GM19043 (cell line): ENCODE results near the gene TTC14.
"Not testable (repeated sequence)": the region's sequence is repeated elsewhere in the genome, so short reads cannot be mapped to it uniquely, and the experiment has no call there.

Experiments used
- ATAC-seq: cut with Tn5 transposase; IDR thresholded peaks from one replicate; pipeline ENCODE4 v1.9.1; 2021; ENCODE audit warnings: low read depth; ENCODE audit not compliant: unreplicated experiment

Gene TTC14

GRCh38 chr3:180601688-180602666, at the start of gene TTC14:
TSS of gene TTC14 (plus strand) at chr3:180602163. CDS start at chr3:180602262, 99 bp downstream.
- peak; percentile 95 for ATAC-seq

GRCh38 chr3:180563406-180563805, 38.6 kb upstream of the TTC14 start:
- ATAC-seq: no peak

- ATAC-seq: no peak
Observed at GRCh38 chr3:180564676-180565075, 37.3 kb upstream of the TTC14 start.

GRCh38 chr3:180570238-180570637, 31.7 kb upstream of the TTC14 start:
- no peak for ATAC-seq

GRCh38 chr3:180571831-180572598, 29.9 kb upstream of the TTC14 start:
- peak; percentile 83 for ATAC-seq

DNA sequence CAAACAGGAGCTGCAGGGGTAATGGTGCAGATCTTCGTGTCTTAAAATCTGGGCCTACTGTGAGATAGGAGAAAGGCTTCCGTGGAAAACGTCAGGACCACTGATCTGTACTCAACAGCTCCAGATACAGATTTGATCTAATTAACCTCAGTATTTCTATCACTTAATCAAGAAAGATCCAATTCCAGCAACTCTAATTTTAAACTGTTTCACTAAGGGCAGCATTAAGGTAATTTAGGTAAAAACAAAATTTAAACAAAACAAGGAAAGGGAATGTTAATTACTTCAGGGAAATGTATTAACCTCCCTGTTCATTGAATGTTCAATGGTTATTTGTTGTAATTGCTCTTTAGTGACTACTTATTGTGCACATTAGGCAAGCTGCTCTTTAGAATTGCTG, 26.4 kb upstream of the TTC14 start:
- no peak for ATAC-seq

DNA sequence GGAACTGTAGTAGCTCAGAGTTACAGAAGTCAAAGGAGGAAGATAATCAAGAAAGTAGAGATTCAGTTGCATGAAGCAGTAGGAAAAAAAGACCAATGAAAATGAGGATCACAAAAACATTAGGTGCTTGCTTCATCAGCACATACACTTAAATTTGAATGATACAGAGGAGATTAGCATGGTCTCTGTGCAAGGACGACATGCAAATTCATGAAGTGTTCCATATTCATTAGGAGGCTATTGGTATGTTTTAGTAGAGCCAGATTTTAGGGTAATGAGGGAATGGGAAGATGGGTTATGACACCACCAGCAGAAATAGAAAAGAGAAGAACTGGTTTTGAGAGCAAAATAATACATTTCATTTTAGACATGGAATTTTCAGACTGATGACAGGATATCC, 21.0 kb upstream of the TTC14 start:
- ATAC-seq: no peak

DNA sequence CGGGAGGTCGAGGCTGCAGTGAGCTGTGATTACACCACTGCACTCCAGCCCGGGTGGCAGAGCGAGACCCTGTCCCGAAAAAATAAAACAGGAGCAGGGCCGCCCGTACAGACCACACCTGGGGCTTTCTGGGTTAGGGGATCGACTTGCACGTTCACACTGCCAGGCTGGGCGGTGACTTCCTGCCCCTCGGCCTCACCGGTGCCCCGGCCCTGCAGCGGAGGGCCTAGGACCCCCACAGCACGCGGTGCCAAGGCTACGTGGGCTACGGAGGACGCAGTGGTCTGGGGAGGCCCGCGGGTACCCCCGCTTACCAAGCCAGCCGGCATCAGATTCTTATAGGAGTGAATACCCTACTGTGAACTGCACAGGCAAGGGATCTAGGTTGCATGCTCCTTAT, 11.6 kb upstream of the TTC14 start:
- ATAC-seq: no peak

DNA sequence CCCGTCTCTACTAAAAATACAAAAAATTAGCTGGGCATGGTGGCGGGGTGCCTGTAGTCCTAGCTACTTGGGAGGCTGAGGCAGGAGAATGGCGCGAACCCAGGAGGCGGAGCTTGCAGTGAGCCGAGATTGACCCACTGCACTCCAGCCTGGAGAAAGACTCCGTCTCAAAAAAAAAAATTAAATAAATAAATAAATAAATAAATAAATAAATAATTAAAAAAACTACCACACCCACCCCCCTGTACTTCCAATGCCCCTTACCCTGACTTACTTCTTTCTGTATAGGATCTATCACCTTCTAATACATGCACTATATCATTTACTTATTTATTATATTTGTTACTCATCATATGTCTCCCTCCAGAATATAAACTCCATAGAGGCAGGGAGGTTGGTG, 8.3 kb upstream of the TTC14 start:
- not testable (repeated sequence) for ATAC-seq

DNA sequence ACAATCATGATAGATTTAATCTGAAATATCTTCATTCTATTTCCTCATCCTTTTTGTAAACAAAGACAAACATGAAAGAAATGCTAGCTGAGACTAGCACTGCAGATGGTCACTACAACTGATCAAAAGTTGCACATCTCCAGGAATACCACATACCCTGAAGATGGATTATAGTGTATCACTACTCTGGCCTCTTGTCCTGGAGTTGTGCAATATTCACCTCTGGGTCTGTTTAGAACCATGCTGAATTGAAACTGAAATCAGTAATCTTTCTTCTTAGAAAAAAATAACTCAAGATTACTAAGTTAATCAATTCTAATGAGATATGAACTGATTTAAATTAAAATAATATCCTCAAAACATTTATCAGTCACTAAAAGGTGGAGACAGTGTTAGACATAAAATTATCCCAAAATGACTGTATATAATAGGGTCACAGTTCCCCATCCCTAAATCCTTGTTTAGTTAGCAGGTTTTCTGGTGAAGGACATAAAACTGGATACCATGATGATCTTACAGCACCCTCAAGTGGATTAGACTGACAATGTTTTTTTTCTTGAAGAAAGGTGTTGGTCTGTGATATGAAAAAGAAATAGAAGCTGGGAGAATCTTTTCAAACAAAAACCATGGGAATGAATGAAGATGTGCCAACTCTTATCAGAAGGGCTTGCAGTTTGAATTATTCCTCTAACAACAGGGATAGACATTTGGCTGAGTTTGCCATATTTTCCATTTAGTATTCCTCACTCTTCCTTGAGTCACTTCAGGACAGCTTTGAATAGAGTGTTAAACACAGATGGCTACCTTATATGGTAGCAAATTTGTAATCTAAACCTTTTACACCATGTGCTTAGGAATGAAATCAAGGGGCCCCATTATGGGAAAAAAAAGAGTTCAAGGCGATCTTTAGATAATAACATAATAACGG, 7.1 kb upstream of the TTC14 start:
- ATAC-seq: peak; percentile 79

- ATAC-seq: no peak
Observed at GRCh38 chr3:180595559-180595935, 6.4 kb upstream of the TTC14 start.

- no peak for ATAC-seq
Observed at GRCh38 chr3:180600473-180600872, 1.5 kb upstream of the TTC14 start.

- ATAC-seq: no peak
Observed at GRCh38 chr3:180611006-180611405, 9.0 kb downstream of the TTC14 start.

DNA sequence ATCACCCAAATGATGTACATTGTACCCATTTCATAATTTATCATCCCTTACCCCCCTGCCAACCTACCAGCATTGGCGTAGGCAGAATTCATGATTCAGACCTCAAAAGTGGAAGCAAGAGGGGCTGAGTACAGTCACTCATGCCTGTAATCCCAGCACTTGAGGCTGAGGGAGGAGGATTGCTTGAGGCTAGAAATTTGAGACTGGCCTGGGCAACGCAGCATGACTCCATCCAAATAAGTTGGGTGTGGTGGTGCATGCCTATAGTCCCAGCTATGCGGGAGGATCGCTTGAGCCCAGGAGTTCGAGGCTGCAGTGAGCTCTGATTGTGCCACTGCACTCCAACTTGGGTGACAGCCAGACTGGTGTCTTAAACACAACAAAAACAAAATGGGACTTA, 10.4 kb downstream of the TTC14 start:
- ATAC-seq: no peak

DNA sequence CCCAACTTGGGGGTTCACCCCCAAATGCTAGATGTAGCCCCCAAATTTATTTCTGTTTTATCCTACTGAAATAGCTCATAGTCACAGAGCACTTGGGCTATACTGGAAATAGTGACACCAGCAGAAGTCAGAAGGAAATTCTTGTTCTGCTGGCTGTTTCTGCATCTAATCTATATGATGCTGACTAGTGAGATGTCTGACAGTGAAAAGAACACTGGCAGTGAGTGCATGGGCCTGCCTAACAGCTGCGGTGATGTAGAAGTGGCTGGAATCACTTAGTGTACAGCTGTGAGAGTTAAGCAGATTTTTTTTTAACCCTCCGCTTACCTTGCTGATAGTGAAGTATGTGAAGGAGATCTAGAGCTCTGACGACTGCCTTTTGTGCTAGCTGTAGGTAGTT, 14.0 kb downstream of the TTC14 start:
- no peak for ATAC-seq

DNA sequence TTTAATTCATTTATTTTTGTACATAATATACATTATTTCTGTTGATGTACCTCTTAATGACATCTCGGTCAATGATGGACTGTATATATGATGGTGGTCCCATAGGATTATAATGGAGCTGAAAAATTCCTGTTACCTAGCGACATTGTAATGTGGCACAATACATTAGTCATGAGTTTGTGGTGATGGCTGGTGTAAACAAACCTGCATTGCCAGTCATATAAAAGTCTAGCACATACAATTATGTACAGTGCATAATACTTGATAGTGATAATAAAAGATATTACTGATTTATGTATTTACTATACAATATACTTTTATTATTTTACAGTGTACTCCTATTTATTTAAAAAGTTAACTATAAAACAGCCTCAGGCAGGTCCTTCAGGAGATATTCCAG, 15.1 kb downstream of the TTC14 start:
- ATAC-seq: no peak

- ATAC-seq: not testable (repeated sequence)
Observed at GRCh38 chr3:180618563-180618962, 16.6 kb downstream of the TTC14 start.

GRCh38 chr3:180619723-180620122, 17.8 kb downstream of the TTC14 start:
- ATAC-seq: no peak

DNA sequence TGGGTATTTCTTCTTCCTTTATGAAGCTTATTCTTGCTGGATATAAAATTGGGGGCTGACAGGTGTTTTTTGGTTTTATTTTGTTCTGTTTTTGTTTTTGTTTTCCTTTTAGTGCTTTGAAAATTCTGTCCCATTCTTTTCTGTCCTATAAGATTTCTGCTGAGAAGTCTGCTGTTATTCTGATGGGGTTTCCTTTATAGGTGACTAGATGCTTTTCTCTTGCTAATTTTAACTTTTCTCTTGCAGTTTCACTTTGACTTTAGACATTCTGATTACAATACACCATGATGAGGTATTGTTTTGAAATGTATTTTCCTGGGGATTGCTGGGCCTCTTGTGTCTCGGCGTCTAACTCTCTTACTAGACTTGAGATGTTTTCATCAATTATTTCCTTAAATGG, 22.8 kb downstream of the TTC14 start:
- peak; percentile 47 for ATAC-seq

DNA sequence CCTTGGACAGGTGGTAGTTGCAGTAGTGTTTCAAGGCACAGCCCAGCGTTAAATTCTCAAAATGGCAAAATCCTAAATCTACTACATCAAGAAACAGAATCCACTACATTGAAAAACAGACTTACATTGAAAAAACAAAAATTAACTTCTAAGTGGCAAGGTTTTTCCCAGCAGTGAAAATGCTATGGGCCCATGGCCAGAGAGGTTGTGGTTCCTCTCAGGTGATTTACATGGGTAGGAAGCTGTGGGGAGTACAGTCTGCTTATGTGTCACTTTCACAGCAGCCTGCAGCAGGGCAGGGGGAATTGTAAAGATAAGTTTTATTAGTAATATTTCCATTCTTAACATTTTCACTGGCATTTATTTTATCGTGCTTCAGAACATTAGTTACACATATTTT, 24.9 kb downstream of the TTC14 start:
- peak; percentile 92 for ATAC-seq

DNA sequence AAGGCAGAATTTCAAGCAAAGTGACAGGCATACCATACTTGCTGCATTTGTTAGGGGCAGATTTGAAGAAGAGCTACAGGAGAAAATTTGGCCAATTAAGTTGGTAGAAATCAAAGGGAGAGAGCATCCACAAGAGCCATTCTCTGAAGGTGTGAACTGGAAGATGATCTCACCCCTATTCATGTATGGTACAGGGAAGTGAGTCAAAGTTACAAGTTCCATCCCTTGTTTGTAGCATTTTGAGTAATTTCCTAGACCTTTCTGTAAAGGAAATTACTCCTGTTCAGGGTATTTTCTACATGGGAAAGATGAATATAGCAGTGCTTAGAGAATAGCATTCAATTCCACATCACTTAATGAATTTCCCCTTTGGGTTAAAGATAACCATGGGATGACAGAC, 28.4 kb downstream of the TTC14 start:
- no peak for ATAC-seq
